ES-I3 (cell line): Measurements from ENCODE around the gene LPO.

Experiments used
- H3K36me3 ChIP-seq: 2 replicates; pipeline ENCODE4 v1.6.1; 2013; ENCODE audit warnings: mild to moderate bottlenecking, low read length, control low read depth, moderate library complexity; ENCODE audit not compliant: insufficient read depth
- H3K4me1 ChIP-seq: 2 replicates; pipeline ENCODE4 v1.6.1; 2013; ENCODE audit warnings: mild to moderate bottlenecking, control low read depth, low read length; ENCODE audit not compliant: insufficient read depth
- H3K9ac ChIP-seq: 2 replicates; pipeline ENCODE4 v1.6.1; 2013; ENCODE audit warnings: low read depth, mild to moderate bottlenecking, low read length, moderate library complexity
- H3K9me3 ChIP-seq: 2 replicates; pipeline ENCODE4 v1.6.1; 2013; ENCODE audit warnings: mild to moderate bottlenecking, low read length, moderate library complexity; ENCODE audit not compliant: control insufficient read depth, insufficient read depth

LPO gene

DNA sequence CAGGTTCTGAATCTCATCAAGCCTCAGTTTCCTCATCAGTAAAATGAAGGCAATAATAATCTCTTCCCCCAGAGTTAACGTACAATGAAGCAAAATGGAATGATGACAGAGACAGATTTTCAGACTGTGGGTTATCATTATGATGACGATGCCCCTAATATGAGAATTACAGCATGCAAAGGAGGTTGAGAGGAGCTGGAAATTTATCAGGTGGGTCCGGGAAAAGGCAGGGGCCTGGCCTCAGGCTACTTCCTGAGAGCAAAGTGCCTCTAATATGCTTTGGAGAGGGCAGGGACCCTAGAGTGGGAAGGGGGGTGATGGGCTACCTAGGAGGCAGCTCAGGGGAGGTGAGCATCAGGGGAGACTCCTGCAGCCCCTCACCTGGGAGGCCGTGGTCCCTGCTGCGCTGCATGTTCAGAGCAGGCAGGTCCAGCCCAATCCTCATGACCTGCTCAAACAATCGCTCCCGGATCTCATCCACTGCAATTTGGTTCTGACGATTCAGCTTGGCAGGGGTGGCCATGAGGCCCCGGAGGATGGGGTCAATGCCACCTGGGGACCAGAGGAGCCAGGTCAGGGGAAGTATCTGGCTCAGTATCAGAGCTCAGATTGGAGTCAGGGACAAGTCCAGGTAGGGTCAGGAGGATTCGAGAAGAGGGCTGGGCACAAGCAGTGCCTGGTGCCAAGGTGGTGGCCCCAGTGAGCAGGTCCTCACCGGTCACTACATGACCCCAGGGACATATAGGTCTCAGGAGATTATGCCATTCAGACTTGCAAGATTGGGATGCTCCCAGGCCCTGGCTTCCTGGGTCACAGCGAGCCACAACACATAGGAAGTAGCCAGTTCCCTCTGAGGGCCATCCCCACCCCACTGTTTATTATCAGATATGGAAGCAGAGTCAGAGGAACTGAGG is 34.2 kb downstream of the LPO start:
- Histone ChIP-seq H3K9me3 (no peaks in the 10 kb centered on the region), H3K9ac (no peak overlapping the region), H3K4me1 (no peaks in the 10 kb centered on the region), H3K36me3 (no peaks in the 10 kb centered on the region)

- Histone ChIP-seq H3K9ac (no peak overlapping the region), H3K4me1 (no peaks in the 10 kb centered on the region; the same call in 1 of the 2 replicates), H3K9me3 (no peaks in the 10 kb centered on the region), H3K36me3 (no peaks in the 10 kb centered on the region)
These were observed 35.2 kb downstream of the LPO start for GRCh38 chr17:58273453-58274104.

- Histone ChIP-seq H3K9ac (no peak overlapping the region), H3K36me3 (no peaks in the 10 kb centered on the region), H3K4me1 (no peaks in the 10 kb centered on the region; the same call in 1 of the 2 replicates), H3K9me3 (no peaks in the 10 kb centered on the region)
These were observed 37.0 kb downstream of the LPO start for GRCh38 chr17:58275417-58275816.

DNA sequence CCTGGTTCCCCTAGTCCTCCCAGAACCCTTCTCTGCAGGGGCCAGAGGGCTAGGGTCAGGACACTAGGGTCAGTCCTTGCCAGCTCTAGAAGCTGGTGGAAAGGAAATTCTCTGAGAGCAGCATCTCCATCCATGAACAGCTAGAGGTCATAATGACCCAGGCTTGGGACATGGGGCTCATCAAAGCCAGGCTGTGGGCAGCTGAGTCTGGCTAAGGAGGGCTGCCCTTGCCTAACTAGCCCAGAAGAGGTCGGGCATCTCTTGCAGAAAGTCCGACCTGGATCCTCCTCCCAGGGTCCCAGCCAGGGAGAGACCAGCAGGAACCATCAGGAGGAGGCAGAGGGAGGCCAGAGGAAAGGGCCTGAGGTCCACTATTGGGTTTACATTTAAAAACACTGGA is 38.0 kb downstream of the LPO start:
- H3K36me3 ChIP-seq, result no peaks in the 10 kb centered on the region
- no peak overlapping the region for H3K9ac ChIP-seq
- H3K4me1 ChIP-seq, result no peaks in the 10 kb centered on the region; the same call in 1 of the 2 replicates
- H3K9me3 ChIP-seq, result no peaks in the 10 kb centered on the region

DNA sequence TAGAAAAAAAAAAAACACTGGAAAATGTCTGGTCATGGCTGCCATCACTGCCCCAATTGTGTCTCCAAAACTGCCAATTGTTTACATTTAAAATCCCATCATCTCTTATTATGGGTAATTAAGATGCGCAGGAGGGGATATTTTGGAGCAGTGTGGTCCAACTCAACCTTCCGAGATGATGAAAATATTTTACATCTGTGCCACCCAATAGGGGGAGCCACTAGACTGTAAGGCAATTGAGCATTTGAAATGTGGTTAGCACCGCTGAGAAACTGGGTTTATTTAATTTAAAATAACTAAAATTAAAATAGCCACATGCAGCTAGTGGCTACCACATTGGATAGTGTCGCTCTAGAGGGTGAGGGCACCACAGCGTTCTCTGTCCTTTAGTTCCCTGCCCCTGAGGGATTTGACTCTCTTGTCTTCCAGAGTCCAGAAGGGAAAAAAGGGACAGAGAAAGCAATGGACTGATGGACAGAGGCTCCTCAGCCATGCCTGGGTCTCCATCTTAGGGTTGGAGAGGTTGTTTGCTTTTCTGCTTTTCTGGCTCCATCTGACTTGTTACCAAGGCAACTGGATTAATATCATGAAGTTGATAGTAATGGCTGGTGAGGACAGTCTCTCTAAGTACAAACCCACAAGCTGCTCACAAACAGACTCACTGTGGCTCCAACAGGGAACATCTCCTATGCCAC is 38.9 kb downstream of the LPO start:
- H3K9me3 ChIP-seq, result no peaks in the 10 kb centered on the region
- H3K4me1 ChIP-seq, result no peaks in the 10 kb centered on the region; the same call in 1 of the 2 replicates
- H3K36me3 ChIP-seq, result no peaks in the 10 kb centered on the region
- no peak overlapping the region for H3K9ac ChIP-seq

- no peaks in the 10 kb centered on the region; the same call in 1 of the 2 replicates for H3K4me1 ChIP-seq
- H3K36me3 ChIP-seq, result no peaks in the 10 kb centered on the region
- no peak overlapping the region for H3K9ac ChIP-seq
- no peaks in the 10 kb centered on the region for H3K9me3 ChIP-seq
These were observed 39.6 kb downstream of the LPO start for GRCh38 chr17:58277802-58278595.

DNA sequence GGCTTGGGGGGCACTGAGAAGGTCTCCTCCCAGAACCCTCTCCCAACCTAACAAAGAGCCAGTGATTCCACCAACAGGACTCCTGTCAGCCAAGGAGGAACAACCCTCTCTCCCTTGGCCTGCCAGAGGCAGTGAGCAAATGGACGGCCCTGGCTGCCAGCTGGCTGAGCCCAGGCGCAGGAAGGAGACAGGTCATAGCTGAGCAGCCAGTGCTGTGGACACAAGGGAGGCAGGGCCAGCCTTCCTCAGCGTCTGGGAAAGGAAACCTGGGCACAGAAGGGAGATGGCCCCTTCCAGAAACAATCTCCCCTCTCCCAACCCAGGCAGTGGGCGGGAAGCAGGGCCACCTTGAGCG is 40.3 kb downstream of the LPO start:
- H3K36me3 ChIP-seq, result no peaks in the 10 kb centered on the region
- H3K9me3 ChIP-seq, result no peaks in the 10 kb centered on the region
- H3K4me1 ChIP-seq, result no peaks in the 10 kb centered on the region; the same call in 1 of the 2 replicates
- no peak overlapping the region for H3K9ac ChIP-seq

GRCh38 chr17:58279016-58279711 is 40.8 kb downstream of the LPO start:
- peaks cover 4% of the 10 kb centered on the region for H3K4me1 ChIP-seq
- no peaks in the 10 kb centered on the region for H3K36me3 ChIP-seq
- H3K9ac ChIP-seq, result no peak overlapping the region
- no peaks in the 10 kb centered on the region for H3K9me3 ChIP-seq

GRCh38 chr17:58279736-58280479 is 41.5 kb downstream of the LPO start:
- Histone ChIP-seq H3K9ac (no peak overlapping the region), H3K9me3 (no peaks in the 10 kb centered on the region), H3K4me1 (peaks cover 11% of the 10 kb centered on the region), H3K36me3 (no peaks in the 10 kb centered on the region)

GRCh38 chr17:58280480-58281217 is 42.3 kb downstream of the LPO start, which contains the start of gene MPO:
Gene MPO, minus strand, starts transcription at chr17:58280935. Its CDS starts 177 bp downstream, at chr17:58280758.
- H3K36me3 ChIP-seq, result no peaks in the 10 kb centered on the region
- no peaks in the 10 kb centered on the region for H3K9me3 ChIP-seq
- peaks cover 17% of the 10 kb centered on the region for H3K4me1 ChIP-seq
- H3K9ac ChIP-seq, result no peak within 1 kb of the TSS

- Histone ChIP-seq H3K9ac (no peak overlapping the region), H3K9me3 (no peaks in the 10 kb centered on the region), H3K36me3 (no peaks in the 10 kb centered on the region), H3K4me1 (peaks cover 17% of the 10 kb centered on the region)
These were observed 43.2 kb downstream of the LPO start for GRCh38 chr17:58281511-58282011.

GRCh38 chr17:58282442-58282841 is 44.1 kb downstream of the LPO start:
- H3K9ac ChIP-seq, result no peak overlapping the region
- H3K9me3 ChIP-seq, result no peaks in the 10 kb centered on the region
- peaks cover 17% of the 10 kb centered on the region for H3K4me1 ChIP-seq
- no peaks in the 10 kb centered on the region for H3K36me3 ChIP-seq
